Activated gamma-delta T cell treated with anti-CD3 and anti-CD28 coated beads, Interleukin-2, amount 50 U/mL, for 16 hours (primary cell): ENCODE measurements around the gene ZDHHC18.
"Not testable (repeated sequence)": the region's sequence is repeated elsewhere in the genome, so short reads cannot be mapped to it uniquely, and the experiment has no call there.

Source experiments
- DNase-seq: peaks from one replicate; pipeline ENCODE4 v3.0.0-alpha.2; 2020; ENCODE audit warnings: low read depth

ZDHHC18 gene

DNA sequence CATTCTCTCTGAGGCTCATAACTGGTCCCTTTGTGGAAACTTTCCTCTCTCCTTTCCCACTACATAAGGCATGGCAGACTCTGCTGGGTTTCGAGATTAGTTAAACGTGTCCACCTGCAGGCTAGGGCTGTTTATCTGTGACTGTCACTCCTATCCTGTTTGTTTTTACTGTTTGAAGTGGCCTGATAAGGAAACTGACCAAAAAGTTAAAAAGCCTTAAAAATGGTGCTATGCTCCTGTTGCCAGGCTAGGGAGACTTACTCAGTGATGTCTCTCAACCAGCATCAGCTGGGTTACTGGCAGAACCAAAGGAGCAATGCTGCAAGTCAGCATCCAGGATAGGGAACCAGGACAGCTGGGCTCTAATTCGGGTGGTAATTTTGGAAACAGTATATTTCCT lies 34.9 kb upstream of the ZDHHC18 start:
- no peak for DNase-seq

DNA sequence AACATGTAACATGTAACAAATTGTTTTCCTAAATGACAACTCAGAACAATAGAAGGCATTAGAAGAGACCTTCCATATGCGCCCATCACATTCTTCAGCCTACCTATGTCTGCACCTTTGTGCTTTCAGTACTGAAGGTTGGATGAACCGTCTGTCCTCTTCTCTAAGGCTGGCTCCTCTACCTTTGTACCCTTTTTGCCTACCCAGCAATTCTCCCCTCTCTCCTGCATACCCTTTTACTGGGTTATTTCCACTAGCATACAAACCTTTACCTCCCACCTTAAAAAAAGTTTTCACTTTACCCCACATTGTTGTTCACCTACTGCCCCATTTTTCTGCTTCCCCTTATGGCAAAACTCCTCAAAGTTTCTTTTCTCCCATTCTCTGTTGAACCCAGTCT lies 33.6 kb upstream of the ZDHHC18 start:
- no peak for DNase-seq

- DNase-seq: no peak
Measured at GRCh38 chr1:26794391-26794790, 32.1 kb upstream of the ZDHHC18 start.

DNA sequence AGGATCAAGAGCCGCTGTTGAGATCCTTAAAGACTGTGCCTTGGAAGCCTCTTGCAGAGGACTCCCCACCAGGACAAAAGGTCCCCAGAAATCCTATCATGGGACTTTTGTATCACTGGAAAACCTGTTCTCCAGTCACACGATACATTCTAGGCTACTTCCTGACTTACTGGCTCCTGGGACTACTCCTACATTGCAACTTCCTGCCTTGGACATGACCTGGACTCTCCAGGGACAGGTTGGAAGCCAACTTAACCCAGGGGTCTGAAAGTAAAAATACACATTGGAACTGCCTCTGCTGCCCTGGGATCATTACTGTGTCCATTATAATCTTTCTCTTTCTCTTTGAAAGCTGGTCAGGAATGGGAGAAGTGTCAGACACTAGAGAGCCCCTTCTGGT lies 28.9 kb upstream of the ZDHHC18 start:
- no peak for DNase-seq

GRCh38 chr1:26799479-26800142 lies 26.9 kb upstream of the ZDHHC18 start:
- no peak for DNase-seq

DNA sequence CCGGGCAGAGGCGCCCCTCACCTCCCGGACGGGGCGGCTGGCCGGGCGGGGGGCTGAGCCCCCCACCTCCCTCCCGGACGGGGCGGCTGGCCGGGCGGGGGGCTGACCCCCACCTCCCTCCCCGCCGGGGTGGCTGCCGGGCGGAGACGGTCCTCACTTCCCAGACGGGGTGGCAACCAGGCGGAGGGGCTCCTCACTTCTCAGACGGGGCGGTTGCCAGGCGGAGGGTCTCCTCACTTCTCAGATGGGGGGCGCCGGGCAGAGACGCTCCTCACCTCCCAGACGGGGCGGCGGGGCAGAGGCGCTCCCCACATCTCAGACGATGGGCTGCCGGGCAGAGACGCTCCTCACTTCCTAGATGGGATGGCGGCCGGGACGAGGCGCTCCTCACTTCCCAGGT lies 22.6 kb upstream of the ZDHHC18 start:
- not testable (repeated sequence) for DNase-seq

- DNase-seq: peak; percentile 66
Measured at GRCh38 chr1:26810105-26810504, 16.4 kb upstream of the ZDHHC18 start.

GRCh38 chr1:26811057-26811456 lies 15.4 kb upstream of the ZDHHC18 start:
- DNase-seq: no peak

- DNase-seq: no peak
Measured at GRCh38 chr1:26811708-26812107, 14.8 kb upstream of the ZDHHC18 start.

DNA sequence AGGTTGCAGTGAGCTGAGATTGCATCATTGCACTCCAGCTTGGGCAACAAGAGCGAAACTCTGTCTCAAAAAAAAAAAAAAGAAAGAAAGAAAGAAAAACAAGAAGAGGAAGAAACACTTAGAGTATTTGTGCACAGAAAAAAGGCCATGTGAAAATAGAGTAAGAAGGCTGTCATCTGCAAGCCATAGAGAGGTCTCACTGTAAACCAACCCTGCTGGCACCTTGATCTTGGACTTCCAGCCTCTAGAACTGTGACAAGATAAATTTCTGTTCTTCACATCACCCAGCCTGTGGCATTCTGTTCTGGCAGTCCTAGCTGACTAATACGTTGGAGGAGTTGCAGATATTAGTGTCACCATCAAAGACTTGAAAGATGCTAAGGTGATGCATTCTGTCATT lies 12.1 kb upstream of the ZDHHC18 start:
- no peak for DNase-seq

DNA sequence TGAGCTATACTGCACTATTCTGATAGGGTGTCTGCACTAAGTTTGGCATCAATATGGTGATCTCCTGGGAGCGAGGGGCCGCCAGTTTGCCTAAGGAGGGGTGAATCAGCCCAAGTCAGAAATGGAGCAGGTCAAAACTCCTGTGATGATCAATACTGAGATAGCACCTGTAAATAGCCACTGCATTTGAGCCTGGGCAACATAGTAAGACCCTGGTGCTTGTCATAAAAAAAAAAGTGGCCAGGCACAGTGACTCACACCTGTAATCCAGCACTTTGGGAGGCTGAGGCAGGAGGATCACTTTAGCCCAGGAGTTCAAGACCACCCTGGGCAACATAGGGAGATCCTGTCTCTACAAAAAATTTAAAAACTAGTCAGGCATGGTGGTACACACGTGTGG lies 11.6 kb upstream of the ZDHHC18 start:
- no peak for DNase-seq

DNA sequence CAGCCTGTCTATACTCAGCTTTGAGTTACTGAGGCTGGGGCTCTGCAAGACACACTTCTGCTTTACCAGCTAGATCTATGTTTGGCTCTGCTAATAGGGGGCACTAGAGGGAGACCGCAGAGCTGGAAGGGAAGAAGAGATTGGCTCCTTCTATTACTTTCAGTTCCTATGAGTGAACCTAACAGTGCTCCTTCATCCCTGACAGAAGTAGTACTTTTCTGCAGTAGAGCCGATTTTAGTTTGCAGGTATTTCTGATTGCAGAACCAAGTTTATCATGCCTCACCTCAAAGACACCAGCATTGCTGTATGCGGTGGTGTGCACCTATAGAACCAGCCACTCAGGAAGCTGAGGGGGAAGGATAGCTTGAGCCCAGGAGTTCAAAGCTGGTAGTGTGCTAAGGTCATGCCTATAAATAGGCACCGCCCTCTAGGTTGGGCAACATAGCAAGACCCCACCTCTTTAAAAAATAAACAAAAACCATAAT lies 5.7 kb upstream of the ZDHHC18 start:
- DNase-seq: no peak

DNA sequence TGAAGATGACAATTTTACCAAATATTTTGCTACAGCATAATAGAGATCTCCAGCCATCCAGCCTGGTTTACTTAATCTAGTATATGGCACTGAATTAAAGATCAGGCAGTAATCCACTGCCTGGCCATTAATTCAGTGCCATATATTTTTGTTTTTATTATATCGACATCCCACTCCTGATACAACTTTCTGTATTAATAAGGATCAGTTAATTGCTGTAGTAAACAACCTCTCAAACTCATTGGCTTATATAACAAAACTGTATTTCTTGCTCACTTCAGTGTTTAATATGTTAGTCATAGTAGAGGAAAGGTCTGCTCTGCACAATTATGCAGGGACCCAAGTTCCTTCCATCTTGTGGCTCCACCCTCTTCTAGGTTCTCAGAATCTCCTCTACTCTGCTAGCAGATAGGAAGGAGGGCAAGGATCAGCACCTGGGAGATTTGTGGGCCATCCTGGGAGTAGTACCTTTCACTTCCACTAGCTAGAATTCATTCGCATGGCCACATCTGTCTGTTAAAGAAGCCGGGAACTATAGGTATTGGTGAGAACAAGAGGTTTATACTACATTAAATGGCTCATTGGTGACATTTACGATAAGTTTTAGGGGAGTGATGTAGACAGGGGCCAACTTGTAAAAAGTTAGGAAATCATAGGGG lies 3.6 kb upstream of the ZDHHC18 start:
- DNase-seq: no peak

- DNase-seq: no peak
Measured at GRCh38 chr1:26824731-26825130, 1.8 kb upstream of the ZDHHC18 start.

GRCh38 chr1:26827106-26827604 lies 667 bp downstream of the ZDHHC18 start:
- DNase-seq: no peak

- DNase-seq: no peak
Measured at GRCh38 chr1:26827663-26828062, 1.2 kb downstream of the ZDHHC18 start.

DNA sequence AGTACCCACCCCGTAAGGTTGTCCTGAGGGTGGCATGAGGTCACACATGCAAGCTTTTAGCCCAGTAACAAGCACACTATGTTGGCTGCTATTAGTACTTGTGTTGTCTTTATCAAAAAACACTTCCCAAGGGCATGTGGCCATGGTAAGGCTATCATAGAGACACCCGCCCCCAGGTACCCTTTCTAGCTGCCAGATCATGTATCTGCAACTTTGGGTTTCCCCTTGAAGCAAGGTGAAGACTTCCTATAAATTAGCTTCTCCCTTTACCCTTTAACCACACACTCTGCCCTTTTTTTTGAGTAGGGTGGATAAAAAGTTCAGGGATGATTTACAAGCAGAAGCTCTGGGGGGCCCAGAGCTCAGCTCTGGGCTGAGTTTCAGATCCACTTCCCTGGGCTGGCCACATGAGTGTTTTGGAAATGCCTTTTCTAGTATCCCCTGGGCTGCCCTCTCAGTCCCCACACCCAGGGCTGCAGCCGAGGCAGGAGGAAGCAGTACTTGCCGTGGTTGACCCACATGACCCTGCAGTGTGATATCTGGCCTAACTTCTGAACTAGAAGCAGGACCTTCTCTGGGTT lies 2.0 kb downstream of the ZDHHC18 start:
- DNase-seq: no peak

GRCh38 chr1:26829184-26829911 lies 2.9 kb downstream of the ZDHHC18 start:
- DNase-seq: no peak

- DNase-seq: no peak
Measured at GRCh38 chr1:26831059-26831458, 4.6 kb downstream of the ZDHHC18 start.

GRCh38 chr1:26831546-26832248 lies 5.2 kb downstream of the ZDHHC18 start:
- no peak for DNase-seq

DNA sequence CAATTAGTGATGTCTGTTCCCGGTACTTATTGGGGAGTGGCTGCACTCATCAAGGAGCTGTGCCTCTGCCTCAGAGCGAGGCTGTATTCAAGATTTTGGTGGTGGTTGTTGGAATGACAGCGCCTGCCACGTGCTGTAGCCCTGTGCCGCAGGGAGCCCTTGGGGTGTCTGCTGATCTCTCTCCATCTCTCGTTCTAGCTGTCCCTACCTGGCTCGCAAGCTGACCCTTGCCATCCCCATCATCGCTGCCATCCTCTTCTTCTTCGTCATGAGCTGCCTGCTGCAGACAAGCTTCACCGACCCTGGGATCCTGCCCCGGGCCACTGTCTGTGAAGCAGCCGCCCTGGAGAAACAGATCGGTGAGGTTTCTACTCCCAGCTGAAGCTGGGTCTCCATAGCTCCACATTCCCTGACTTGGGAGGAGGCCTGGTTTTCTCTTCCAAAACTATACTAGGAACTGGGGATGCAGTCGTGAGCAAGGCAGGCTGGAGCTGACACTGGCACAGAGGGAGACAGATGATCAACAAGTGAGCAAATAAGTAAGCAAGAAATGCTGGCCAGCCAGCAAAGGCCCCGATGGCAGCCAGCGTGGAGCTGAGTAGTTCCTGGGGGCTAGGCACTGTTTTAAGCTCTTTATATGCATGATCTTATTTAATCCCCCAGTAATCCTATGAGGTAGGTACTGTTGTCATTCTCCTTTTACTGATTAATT lies 5.9 kb downstream of the ZDHHC18 start:
- DNase-seq: no peak
